ENCODE measurements around the gene DPYD. TPM values are rescaled to one million over a fixed set of nuclear protein-coding genes. Genes with fewer than 3 reads are reported as not detected.

Gene DPYD
- total and polyA plus RNA-seq, 7 donors = 2.5 to 7.3 (median 5.1) TPM

DNA sequence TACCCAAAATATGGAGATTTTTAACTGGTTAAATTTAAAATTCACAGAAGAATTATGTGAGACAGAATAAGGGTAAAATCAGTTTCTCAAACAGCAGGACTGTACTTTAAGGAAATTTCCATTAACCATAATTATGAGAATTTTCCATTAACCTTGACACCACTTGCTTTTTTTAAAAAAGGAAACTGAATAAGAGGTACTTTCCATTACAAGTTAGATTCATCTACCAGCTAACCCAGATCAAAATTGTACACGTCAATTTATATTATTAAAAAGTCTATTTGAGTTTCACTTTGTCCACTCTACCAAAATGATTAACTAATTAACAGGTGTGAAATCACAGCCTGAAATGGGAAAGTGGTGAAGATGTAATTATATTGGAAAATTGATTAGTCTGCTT is 414.5 kb downstream of the DPYD start:
- no peak for ATAC-seq

DNA sequence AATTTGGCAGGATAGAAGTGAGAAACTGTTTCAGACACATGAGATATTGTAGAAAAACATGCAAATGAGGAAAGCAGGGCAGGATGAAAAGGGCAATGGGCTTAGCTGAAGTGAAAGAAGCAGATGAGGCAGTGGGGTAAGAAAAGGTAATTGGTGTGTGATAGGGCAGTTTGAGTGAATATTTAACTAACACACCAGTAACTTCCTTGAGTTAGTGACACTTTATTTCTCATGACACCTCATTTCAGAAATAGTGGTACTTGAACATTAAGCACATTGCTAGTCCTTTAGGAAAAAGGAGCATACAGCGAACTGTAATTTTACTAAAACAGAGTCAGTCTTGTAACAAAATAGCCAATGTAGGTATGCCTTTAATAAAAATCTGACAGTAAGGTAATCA is 415.0 kb downstream of the DPYD start:
- ATAC-seq (no peak), DNase-seq (no peak)
- Histone ChIP-seq H3K27me3 (ENCODE audit: insufficient read depth in 3 of 3, low read length in 2 of 3) (no peaks in the 10 kb centered on the region), H3K4me3 (no peak overlapping the region), H3K36me3 (ENCODE audit: insufficient read depth in 1 of 2, low read depth in 1 of 2) (no peaks in the 10 kb centered on the region), H3K9me3 (no peaks in the 10 kb centered on the region), H3K27ac (no peak overlapping the region), H3K4me1 (no peaks in the 10 kb centered on the region)
- 95 to 100% (median 97%) methylated on average over 1 of the region's 1 CpG for WGBS, 3 donors
- intact Hi-C loops (cut with DNase I) = no loop called here
- TF ChIP-seq, protein P1, sequence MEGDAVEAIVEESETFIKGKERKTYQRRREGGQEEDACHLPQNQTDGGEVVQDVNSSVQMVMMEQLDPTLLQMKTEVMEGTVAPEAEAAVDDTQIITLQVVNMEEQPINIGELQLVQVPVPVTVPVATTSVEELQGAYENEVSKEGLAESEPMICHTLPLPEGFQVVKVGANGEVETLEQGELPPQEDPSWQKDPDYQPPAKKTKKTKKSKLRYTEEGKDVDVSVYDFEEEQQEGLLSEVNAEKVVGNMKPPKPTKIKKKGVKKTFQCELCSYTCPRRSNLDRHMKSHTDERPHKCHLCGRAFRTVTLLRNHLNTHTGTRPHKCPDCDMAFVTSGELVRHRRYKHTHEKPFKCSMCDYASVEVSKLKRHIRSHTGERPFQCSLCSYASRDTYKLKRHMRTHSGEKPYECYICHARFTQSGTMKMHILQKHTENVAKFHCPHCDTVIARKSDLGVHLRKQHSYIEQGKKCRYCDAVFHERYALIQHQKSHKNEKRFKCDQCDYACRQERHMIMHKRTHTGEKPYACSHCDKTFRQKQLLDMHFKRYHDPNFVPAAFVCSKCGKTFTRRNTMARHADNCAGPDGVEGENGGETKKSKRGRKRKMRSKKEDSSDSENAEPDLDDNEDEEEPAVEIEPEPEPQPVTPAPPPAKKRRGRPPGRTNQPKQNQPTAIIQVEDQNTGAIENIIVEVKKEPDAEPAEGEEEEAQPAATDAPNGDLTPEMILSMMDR (IDR thresholded peaks at IDR 0.05) = no peak

More for the DNA sequence above, 414.5 kb downstream of the DPYD start:
- no peak overlapping the region for H3K27ac ChIP-seq
- intact Hi-C loops (cut with DNase I) = no loop called here
- TF ChIP-seq, protein P1 (IDR thresholded peaks at IDR 0.05) = no peak
- no peak overlapping the region for H3K4me3 ChIP-seq
- H3K27me3 ChIP-seq (ENCODE audit: insufficient read depth in 3 of 3, low read length in 2 of 3) = no peaks in the 10 kb centered on the region
- no peaks in the 10 kb centered on the region for H3K4me1 ChIP-seq
- WGBS, 3 donors = 84 to 94% (median 84%) methylated on average over 1 of the region's 1 CpG
- H3K9me3 ChIP-seq = no peaks in the 10 kb centered on the region
- H3K36me3 ChIP-seq (ENCODE audit: insufficient read depth in 1 of 2, low read depth in 1 of 2) = no peaks in the 10 kb centered on the region
- no peak for DNase-seq

DNA sequence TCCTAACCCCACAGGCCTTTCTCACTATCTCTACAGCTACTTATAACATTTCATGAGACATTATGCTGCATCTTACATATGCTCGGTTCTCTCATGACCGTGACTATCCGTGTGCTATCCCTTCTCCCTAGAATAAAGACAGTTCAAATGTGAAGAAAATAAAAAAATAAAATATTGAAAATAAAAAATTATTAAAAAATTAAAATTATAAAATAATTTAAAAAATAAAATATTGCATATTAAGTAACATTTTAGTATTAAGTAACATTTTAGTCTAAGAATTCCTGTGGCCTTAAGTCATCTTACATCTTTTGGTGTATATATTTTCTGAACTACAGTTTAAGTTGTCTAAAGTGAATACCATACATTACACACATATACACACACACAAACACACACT is 415.5 kb downstream of the DPYD start:
- H3K9me3 ChIP-seq = no peaks in the 10 kb centered on the region
- no peaks in the 10 kb centered on the region for H3K36me3 ChIP-seq (ENCODE audit: insufficient read depth in 1 of 2, low read depth in 1 of 2)
- intact Hi-C loops (cut with DNase I) = no loop called here
- DNase-seq (no peak), ATAC-seq (no peak)
- H3K4me3 ChIP-seq = no peak overlapping the region
- 98 to 100% (median 98%) methylated on average over 3 of the region's 3 CpGs for WGBS, 3 donors
- TF ChIP-seq, protein P1 (IDR thresholded peaks at IDR 0.05) = no peak
- H3K27me3 ChIP-seq (ENCODE audit: insufficient read depth in 3 of 3, low read length in 2 of 3) = no peaks in the 10 kb centered on the region
- no peaks in the 10 kb centered on the region for H3K4me1 ChIP-seq
- no peak overlapping the region for H3K27ac ChIP-seq

DNA sequence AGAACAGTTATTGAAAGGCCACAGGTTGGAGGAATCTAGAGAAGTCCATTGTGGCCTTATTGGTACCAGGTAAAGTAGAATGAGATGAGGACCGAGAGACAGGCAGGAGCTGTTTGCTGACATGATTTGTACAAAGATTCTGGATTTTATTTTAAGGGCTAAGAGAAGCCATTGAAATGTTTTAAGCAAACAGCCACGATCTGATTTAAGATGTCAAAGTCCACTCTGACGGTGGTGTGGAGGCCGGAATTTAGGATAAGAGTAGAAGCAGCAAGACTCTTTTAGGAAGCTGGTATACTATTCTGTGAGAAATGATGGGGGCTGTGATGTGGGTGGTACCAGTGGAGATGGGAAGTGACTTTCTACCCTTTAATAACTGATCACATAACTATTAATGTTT is 418.5 kb downstream of the DPYD start:
- TF ChIP-seq, protein P1 (IDR thresholded peaks at IDR 0.05) = no peak
- ATAC-seq (no peak), DNase-seq (no peak)
- intact Hi-C loops (cut with DNase I) = no loop called here
- Histone ChIP-seq H3K27ac (no peak overlapping the region), H3K9me3 (no peaks in the 10 kb centered on the region), H3K4me1 (no peaks in the 10 kb centered on the region), H3K4me3 (no peak overlapping the region), H3K36me3 (ENCODE audit: insufficient read depth in 1 of 2, low read depth in 1 of 2) (no peaks in the 10 kb centered on the region), H3K27me3 (ENCODE audit: insufficient read depth in 3 of 3, low read length in 2 of 3) (no peaks in the 10 kb centered on the region)
- WGBS, 3 donors = 90 to 96% (median 93%) methylated on average over 4 of the region's 4 CpGs

DNA sequence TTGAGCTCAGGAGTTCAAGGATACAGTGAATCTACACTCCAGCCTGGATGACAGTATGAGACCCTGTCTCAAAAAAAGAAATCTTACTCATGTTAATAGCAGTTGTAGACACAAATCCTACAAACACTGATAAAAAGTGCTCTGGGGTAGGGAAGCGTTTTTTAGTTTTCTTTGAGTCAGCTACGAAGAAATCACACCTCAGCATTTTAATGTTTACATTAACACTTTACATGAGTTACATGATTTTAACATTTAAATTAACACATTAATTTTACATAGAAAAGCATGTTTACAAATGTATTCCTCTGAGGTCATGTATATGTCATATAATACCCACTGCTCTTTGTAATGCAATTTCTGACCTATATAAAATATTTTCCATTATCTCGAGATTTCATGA is 419.2 kb downstream of the DPYD start:
- Histone ChIP-seq H3K27ac (no peak overlapping the region), H3K9me3 (no peaks in the 10 kb centered on the region), H3K27me3 (ENCODE audit: insufficient read depth in 3 of 3, low read length in 2 of 3) (no peaks in the 10 kb centered on the region), H3K36me3 (ENCODE audit: insufficient read depth in 1 of 2, low read depth in 1 of 2) (no peaks in the 10 kb centered on the region), H3K4me1 (no peaks in the 10 kb centered on the region), H3K4me3 (no peak overlapping the region)
- intact Hi-C loops (cut with DNase I) = no loop called here
- ATAC-seq = no peak
- TF ChIP-seq, protein P1 (IDR thresholded peaks at IDR 0.05) = no peak
- WGBS, 3 donors = 88 to 95% (median 95%) methylated on average over 3 of the region's 3 CpGs
- DNase-seq = no peak

All from psoas muscle (tissue), 8 donors.